NT2/D1 (cell line): Measurements from ENCODE around the gene KRTCAP3.
"Not testable (repeated sequence)": the region's sequence is repeated elsewhere in the genome, so short reads cannot be mapped to it uniquely, and the experiment has no call there.

Source experiments
- DNase-seq: peaks from one replicate; pipeline ENCODE4 v3.0.0-alpha.2; 2011; ENCODE audit warnings: low read depth, low spot score
- H3K27me3 ChIP-seq: 2 replicates; pipeline ENCODE4 v1.6.0; 2011; ENCODE audit warnings: mild to moderate bottlenecking; ENCODE audit not compliant: insufficient read length, insufficient read depth
- H3K36me3 ChIP-seq: 2 replicates; pipeline ENCODE4 v1.6.1; 2011; ENCODE audit warnings: mild to moderate bottlenecking, low read length, mixed read lengths; ENCODE audit not compliant: insufficient read depth, insufficient read length
- H3K4me1 ChIP-seq: 2 replicates; pipeline ENCODE4 v1.5.1; 2011; ENCODE audit not compliant: insufficient read depth, insufficient read length
- H3K4me3 ChIP-seq: 2 replicates; pipeline ENCODE4 v1.5.1; 2011; ENCODE audit warnings: low read depth; ENCODE audit not compliant: insufficient read length
- H3K9ac ChIP-seq: 2 replicates; pipeline ENCODE4 v1.6.0; 2011; ENCODE audit warnings: low read depth; ENCODE audit not compliant: insufficient read length
- H3K9me3 ChIP-seq: 2 replicates; pipeline ENCODE4 v1.5.1; 2011; ENCODE audit warnings: mild to moderate bottlenecking, low read length; ENCODE audit not compliant: insufficient read depth
- SUZ12 ChIP-seq: IDR thresholded peaks from 2 replicates; pipeline ENCODE4 v1.6.1; 2011; ENCODE audit not compliant: insufficient read length, insufficient read depth; ENCODE audit errors: extremely low read depth
- YY1 ChIP-seq: IDR thresholded peaks from 2 replicates; pipeline ENCODE4 v1.6.1; 2011; ENCODE audit not compliant: insufficient read length, insufficient read depth
- ZNF274 ChIP-seq: IDR thresholded peaks from 2 replicates; pipeline ENCODE4 v1.6.1; 2011; ENCODE audit warnings: mild to moderate bottlenecking, low read depth, low read length

The KRTCAP3 gene

GRCh38 chr2:27409321-27410073 lies 32.7 kb upstream of the KRTCAP3 start, which contains the start of gene PPM1G:
Gene PPM1G, minus strand, starts transcription at chr2:27409591. Its CDS starts 169 bp downstream, at chr2:27409422.
- Histone ChIP-seq H3K27me3 (no peaks in the 10 kb centered on the region), H3K4me1 (no peaks in the 10 kb centered on the region), H3K36me3 (peaks cover 13% of the 10 kb centered on the region), H3K4me3 (peak within 1 kb of the TSS; percentile 93), H3K9me3 (no peaks in the 10 kb centered on the region), H3K9ac (peak within 1 kb of the TSS; percentile 95)
- TF ChIP-seq YY1 (no peak), ZNF274 (no peak), SUZ12 (no peak)
- DNase-seq: peak; percentile 95

DNA sequence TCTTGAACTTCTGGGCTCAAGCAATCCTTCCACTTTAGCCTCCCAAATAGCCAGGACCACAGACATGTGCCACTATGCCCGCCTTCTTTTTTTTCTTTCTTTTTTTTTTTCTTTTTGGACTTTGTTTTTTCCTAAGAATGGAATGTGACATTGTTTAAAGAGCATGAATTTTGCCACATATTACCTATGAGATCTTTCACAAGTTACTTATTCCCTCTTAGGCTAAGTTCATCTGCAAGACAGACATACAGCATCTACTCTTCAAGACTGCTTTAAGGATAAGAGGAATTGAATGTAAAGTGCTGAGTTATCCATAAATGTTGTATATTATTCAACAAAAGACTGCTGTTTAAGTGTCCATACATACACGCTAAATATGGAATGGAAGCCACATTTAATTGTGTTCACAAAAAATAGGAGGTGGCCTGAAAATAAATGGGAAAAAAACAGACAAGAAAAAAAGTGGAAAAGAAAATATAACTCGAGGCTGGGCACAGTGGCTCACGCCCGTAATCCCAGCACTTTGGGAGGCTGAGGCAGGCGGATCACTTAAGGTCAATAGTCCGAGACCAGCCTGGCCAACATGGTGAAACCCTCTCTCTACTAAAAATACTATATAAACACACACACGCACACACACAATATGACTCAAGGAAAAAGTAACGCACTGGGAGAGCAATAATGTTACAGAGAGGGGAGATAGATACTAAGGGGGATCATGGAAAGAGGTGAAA lies 29.6 kb upstream of the KRTCAP3 start:
- Histone ChIP-seq H3K36me3 (peaks cover 2% of the 10 kb centered on the region), H3K4me1 (no peaks in the 10 kb centered on the region), H3K27me3 (no peaks in the 10 kb centered on the region), H3K9ac (no peak overlapping the region), H3K9me3 (no peaks in the 10 kb centered on the region), H3K4me3 (no peak overlapping the region)
- TF ChIP-seq ZNF274 (no peak), SUZ12 (no peak), YY1 (no peak)
- DNase-seq: no peak

DNA sequence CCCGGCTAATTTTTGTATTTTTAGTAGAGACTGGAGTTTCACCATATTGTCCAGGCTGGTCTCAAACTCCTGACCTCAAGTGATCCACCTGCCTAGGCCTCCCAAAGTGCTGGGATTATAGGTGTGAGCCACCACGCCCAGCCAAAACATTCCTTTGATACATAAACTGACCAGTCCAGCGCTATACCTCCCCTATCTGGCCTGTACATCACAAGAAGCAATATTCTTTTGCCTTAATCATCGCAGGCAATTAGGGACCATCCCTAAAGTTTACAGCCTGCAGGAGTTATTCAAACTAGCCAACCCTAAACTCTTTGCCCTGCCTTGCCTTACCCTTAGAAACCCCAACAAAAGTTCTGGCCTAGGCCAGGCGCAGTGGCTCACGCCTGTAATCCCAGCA lies 26.0 kb upstream of the KRTCAP3 start:
- DNase-seq: no peak
- H3K9me3 ChIP-seq: no peaks in the 10 kb centered on the region
- H3K9ac ChIP-seq: no peak overlapping the region
- no peak overlapping the region for H3K4me3 ChIP-seq
- H3K4me1 ChIP-seq: no peaks in the 10 kb centered on the region
- no peaks in the 10 kb centered on the region for H3K36me3 ChIP-seq
- TF ChIP-seq YY1 (no peak), ZNF274 (no peak), SUZ12 (no peak)
- no peaks in the 10 kb centered on the region for H3K27me3 ChIP-seq

- Histone ChIP-seq H3K27me3 (no peaks in the 10 kb centered on the region), H3K36me3 (no peaks in the 10 kb centered on the region), H3K9ac (no peak overlapping the region), H3K4me1 (no peaks in the 10 kb centered on the region), H3K4me3 (no peak overlapping the region), H3K9me3 (no peaks in the 10 kb centered on the region)
- no peak for TF ChIP-seq YY1
- no peak for TF ChIP-seq ZNF274
- TF ChIP-seq SUZ12: no peak
- no peak for DNase-seq
Measured at GRCh38 chr2:27420996-27421395, 21.2 kb upstream of the KRTCAP3 start.

- H3K9ac ChIP-seq: no peak overlapping the region
- H3K27me3 ChIP-seq: no peaks in the 10 kb centered on the region
- no peaks in the 10 kb centered on the region for H3K9me3 ChIP-seq
- H3K36me3 ChIP-seq: no peaks in the 10 kb centered on the region
- no peak overlapping the region for H3K4me3 ChIP-seq
- TF ChIP-seq YY1 (no peak), ZNF274 (no peak), SUZ12 (no peak)
- no peak for DNase-seq
- no peaks in the 10 kb centered on the region for H3K4me1 ChIP-seq
Measured at GRCh38 chr2:27421660-27422250, 20.4 kb upstream of the KRTCAP3 start.

- Histone ChIP-seq H3K9me3 (no peaks in the 10 kb centered on the region), H3K4me1 (no peaks in the 10 kb centered on the region), H3K9ac (no peak overlapping the region), H3K27me3 (no peaks in the 10 kb centered on the region), H3K36me3 (no peaks in the 10 kb centered on the region), H3K4me3 (no peak overlapping the region)
- DNase-seq: no peak
- TF ChIP-seq SUZ12 (no peak), ZNF274 (no peak), YY1 (no peak)
Measured at GRCh38 chr2:27422958-27423357, 19.2 kb upstream of the KRTCAP3 start.

GRCh38 chr2:27425039-27425438 lies 17.1 kb upstream of the KRTCAP3 start:
- not testable (repeated sequence) for DNase-seq, H3K27me3 ChIP-seq, H3K4me1 ChIP-seq, H3K36me3 ChIP-seq, H3K9me3 ChIP-seq, H3K9ac ChIP-seq, H3K4me3 ChIP-seq
